Neuronal stem cell (in vitro differentiated cells): ENCODE measurements around the gene LIFR.

ENCODE experiments used
- DNase-seq: peaks from one replicate; pipeline ENCODE4 v3.0.0-alpha.2; 2013; ENCODE audit warnings: low spot score
- H2AFZ ChIP-seq: one replicate; pipeline ENCODE4 v1.6.1; 2013; ENCODE audit warnings: mild to moderate bottlenecking, low read length, inconsistent platforms
- H2AK5ac ChIP-seq: 2 replicates; pipeline ENCODE4 v1.6.1; 2013; ENCODE audit warnings: low read depth, mild to moderate bottlenecking, inconsistent platforms, low read length, moderate library complexity, mixed read lengths
- H2BK120ac ChIP-seq: 2 replicates; pipeline ENCODE4 v1.6.1; 2013; ENCODE audit warnings: low read depth, mild to moderate bottlenecking, inconsistent platforms, low read length, moderate library complexity, mixed read lengths
- H2BK12ac ChIP-seq: one replicate; pipeline ENCODE4 v1.6.1; 2013; ENCODE audit warnings: low read length, inconsistent platforms
- H2BK15ac ChIP-seq: 2 replicates; pipeline ENCODE4 v1.6.1; 2013; ENCODE audit warnings: mild to moderate bottlenecking, low read length, inconsistent platforms, mixed read lengths
- H2BK5ac ChIP-seq: one replicate; pipeline ENCODE4 v1.6.1; 2013; ENCODE audit warnings: inconsistent platforms, mild to moderate bottlenecking, low read length, moderate library complexity
- H3K14ac ChIP-seq: one replicate; pipeline ENCODE4 v1.6.1; 2013; ENCODE audit warnings: low read length, inconsistent platforms
- H3K18ac ChIP-seq: 2 replicates; pipeline ENCODE4 v1.6.1; 2013; ENCODE audit warnings: low read length, inconsistent platforms
- H3K23ac ChIP-seq: 2 replicates; pipeline ENCODE4 v1.6.1; 2013; ENCODE audit warnings: low read depth, mild to moderate bottlenecking, mixed read lengths, low read length, inconsistent platforms; ENCODE audit not compliant: poor library complexity
- H3K27ac ChIP-seq: replicated peaks from 3 replicates; pipeline ENCODE4 v1.5.1; 2013; ENCODE audit warnings: low read length, inconsistent platforms
- H3K27me3 ChIP-seq, 3 experiments: 2 replicates each; pipeline ENCODE4 v1.6.1; 2013; ENCODE audit warnings: low read length in 3 of 3, mild to moderate bottlenecking in 2 of 3, inconsistent platforms in 1 of 3, low read depth in 1 of 3, mixed read lengths in 1 of 3, moderate library complexity in 1 of 3; ENCODE audit not compliant: control insufficient read depth in 3 of 3, insufficient read depth in 3 of 3
- H3K36me3 ChIP-seq, 2 donors: replicated peaks in 1 of 2; 2 replicates each; pipeline ENCODE4 v1.6.1; 2013; ENCODE audit warnings: low read length in 2 of 2; ENCODE audit not compliant: control insufficient read depth in 2 of 2, insufficient read depth in 2 of 2
- H3K4ac ChIP-seq: 2 replicates; pipeline ENCODE4 v1.6.1; 2013; ENCODE audit warnings: inconsistent platforms, mild to moderate bottlenecking, low read length, moderate library complexity
- H3K4me1 ChIP-seq, 2 donors: 1 replicate in 1 of 2; 2 replicates in 1 of 2; pipeline ENCODE4 v1.6.1; 2013; ENCODE audit warnings: low read length in 2 of 2, low read depth in 1 of 2; ENCODE audit not compliant: control insufficient read depth in 2 of 2, insufficient read depth in 1 of 2
- H3K4me2 ChIP-seq: one replicate; pipeline ENCODE4 v1.6.1; 2013; ENCODE audit warnings: mild to moderate bottlenecking, low read length, inconsistent platforms; ENCODE audit not compliant: insufficient read depth, poor library complexity, severe bottlenecking
- H3K4me3 ChIP-seq, 2 donors: 2 replicates each; pipeline ENCODE4 v1.5.1; 2013; ENCODE audit warnings: low read length in 2 of 2, mild to moderate bottlenecking in 2 of 2, inconsistent platforms in 1 of 2, moderate library complexity in 1 of 2
- H3K79me1 ChIP-seq: one replicate; pipeline ENCODE4 v1.6.1; 2013; ENCODE audit warnings: low read depth, mild to moderate bottlenecking, inconsistent platforms, low read length, moderate library complexity
- H3K9ac ChIP-seq: one replicate; pipeline ENCODE4 v1.6.1; 2013; ENCODE audit warnings: mild to moderate bottlenecking, low read depth, low read length, inconsistent platforms; ENCODE audit not compliant: poor library complexity
- H3K9me3 ChIP-seq, 2 donors: replicated peaks in 1 of 2; 2 replicates each; pipeline versions ENCODE3 to v1.6.1; 2013; ENCODE audit warnings: low read length in 2 of 2, mild to moderate bottlenecking in 2 of 2, inconsistent platforms in 1 of 2, low read depth in 1 of 2, mixed read lengths in 1 of 2, moderate library complexity in 1 of 2; ENCODE audit not compliant: control insufficient read depth in 2 of 2, insufficient read depth in 1 of 2
- H4K8ac ChIP-seq: one replicate; pipeline ENCODE4 v1.6.1; 2013; ENCODE audit warnings: low read depth, mild to moderate bottlenecking, inconsistent platforms, low read length, moderate library complexity
- H4K91ac ChIP-seq: one replicate; pipeline ENCODE4 v1.6.1; 2013; ENCODE audit warnings: low read length, low read depth, mild to moderate bottlenecking, inconsistent platforms; ENCODE audit not compliant: poor library complexity
- WGBS, 2 donors: extraction: QIAGEN DNeasy Blood & Tissue Kit; methylation state at CpG; one replicate each; pipeline ENCODE4 v1.1.7; 2013; ENCODE audit warnings: missing lambda C conversion rate in 2 of 2, mixed read lengths in 1 of 2; ENCODE audit not compliant: insufficient read length in 2 of 2, insufficient replicate concordance in 1 of 2; ENCODE audit errors: extremely low coverage in 2 of 2; 5-methylcytosine and 5-hydroxymethylcytosine counted together

LIFR gene

GRCh38 chr5:38465702-38466423 is 90.6 kb downstream of the LIFR start:
- Histone ChIP-seq H3K4me1 (peaks cover 16 to 29% of the 10 kb centered on the region in 2 donors), H2BK120ac (no peak overlapping the region), H3K27ac (no peak overlapping the region), H3K36me3 (no peaks in the 10 kb centered on the region), H3K4me3 (no peak overlapping the region), H3K27me3 (no peaks in the 10 kb centered on the region), H4K91ac (no peak overlapping the region), H2AK5ac (peak overlapping the region; percentile 66), H3K14ac (no peak overlapping the region), H3K4ac (no peak overlapping the region), H3K4me2 (no peak overlapping the region), H3K9ac (no peak overlapping the region), H3K18ac (peak overlapping the region; percentile 92), H2BK15ac (no peak overlapping the region), H3K9me3 (no peaks in the 10 kb centered on the region), H2BK12ac (no peak overlapping the region), H2BK5ac (peak overlapping the region; percentile 68), H4K8ac (no peak overlapping the region), H3K79me1 (no peaks in the 10 kb centered on the region), H2AFZ (no peak overlapping the region), H3K23ac (peak overlapping the region; percentile 16)
- no CpG with 5 or more reads among the region's 9 CpGs for WGBS, 2 donors
- DNase-seq: no peak

- Histone ChIP-seq H2AK5ac (no peak overlapping the region), H3K4me3 (no peak overlapping the region), H4K91ac (no peak overlapping the region), H3K79me1 (no peaks in the 10 kb centered on the region), H3K27me3 (no peaks in the 10 kb centered on the region), H3K23ac (peak overlapping the region; percentile 25), H3K36me3 (no peaks in the 10 kb centered on the region), H2AFZ (no peak overlapping the region), H2BK12ac (no peak overlapping the region), H3K27ac (no peak overlapping the region), H4K8ac (no peak overlapping the region), H3K18ac (no peak overlapping the region), H3K4me1 (peaks cover 16 to 29% of the 10 kb centered on the region in 2 donors), H3K9me3 (no peaks in the 10 kb centered on the region), H2BK15ac (no peak overlapping the region), H3K4me2 (no peak overlapping the region), H2BK5ac (no peak overlapping the region), H2BK120ac (no peak overlapping the region), H3K14ac (no peak overlapping the region), H3K9ac (no peak overlapping the region), H3K4ac (no peak overlapping the region)
- DNase-seq: no peak
- WGBS, 2 donors: no CpG with 5 or more reads among the region's 2 CpGs
Measured at GRCh38 chr5:38465061-38465460, 91.4 kb downstream of the LIFR start.

GRCh38 chr5:38463634-38464521 is 92.6 kb downstream of the LIFR start:
- Histone ChIP-seq H4K8ac (no peak overlapping the region), H2BK120ac (no peak overlapping the region), H3K4me2 (no peak overlapping the region), H3K23ac (no peak overlapping the region), H2BK15ac (no peak overlapping the region), H3K27me3 (no peaks in the 10 kb centered on the region), H3K27ac (no peak overlapping the region), H3K4me1 (peaks cover 15 to 24% of the 10 kb centered on the region in 2 donors), H3K18ac (no peak overlapping the region), H3K4me3 (no peak overlapping the region), H3K9ac (no peak overlapping the region), H3K9me3 (no peaks in the 10 kb centered on the region), H4K91ac (no peak overlapping the region), H2AFZ (no peak overlapping the region), H3K4ac (no peak overlapping the region), H3K79me1 (no peaks in the 10 kb centered on the region), H3K14ac (no peak overlapping the region), H3K36me3 (no peaks in the 10 kb centered on the region), H2BK12ac (no peak overlapping the region), H2AK5ac (no peak overlapping the region), H2BK5ac (no peak overlapping the region)
- WGBS, 2 donors: no CpG with 5 or more reads among the region's 10 CpGs
- no peak for DNase-seq

- H3K4me2 ChIP-seq: no peak overlapping the region
- no peak overlapping the region for H3K4me3 ChIP-seq
- no peak overlapping the region for H2BK15ac ChIP-seq
- H2BK5ac ChIP-seq: no peak overlapping the region
- no peak overlapping the region for H2BK120ac ChIP-seq
- no peak overlapping the region for H2AK5ac ChIP-seq
- no peaks in the 10 kb centered on the region for H3K36me3 ChIP-seq
- H3K23ac ChIP-seq: no peak overlapping the region
- peaks cover 10 to 17% of the 10 kb centered on the region in 2 donors for H3K4me1 ChIP-seq
- H2BK12ac ChIP-seq: no peak overlapping the region
- H4K8ac ChIP-seq: no peak overlapping the region
- H3K14ac ChIP-seq: no peak overlapping the region
- H3K79me1 ChIP-seq: no peaks in the 10 kb centered on the region
- H3K9ac ChIP-seq: no peak overlapping the region
- no peak overlapping the region for H3K27ac ChIP-seq
- H3K9me3 ChIP-seq: no peaks in the 10 kb centered on the region
- DNase-seq: no peak
- no peak overlapping the region for H4K91ac ChIP-seq
- no CpG with 5 or more reads among the region's 7 CpGs for WGBS, 2 donors
- no peak overlapping the region for H3K4ac ChIP-seq
- no peaks in the 10 kb centered on the region for H3K27me3 ChIP-seq
- no peak overlapping the region for H3K18ac ChIP-seq
- no peak overlapping the region for H2AFZ ChIP-seq
Measured at GRCh38 chr5:38462976-38463633, 93.3 kb downstream of the LIFR start.
